GM21576 (cell line): ENCODE data around the gene PRAC1.

Experiments used
- ATAC-seq: cut with Tn5 transposase; IDR thresholded peaks from one replicate; pipeline ENCODE4 v1.9.1; 2021; ENCODE audit warnings: mild to moderate bottlenecking, moderate library complexity; ENCODE audit not compliant: unreplicated experiment

The PRAC1 gene

DNA sequence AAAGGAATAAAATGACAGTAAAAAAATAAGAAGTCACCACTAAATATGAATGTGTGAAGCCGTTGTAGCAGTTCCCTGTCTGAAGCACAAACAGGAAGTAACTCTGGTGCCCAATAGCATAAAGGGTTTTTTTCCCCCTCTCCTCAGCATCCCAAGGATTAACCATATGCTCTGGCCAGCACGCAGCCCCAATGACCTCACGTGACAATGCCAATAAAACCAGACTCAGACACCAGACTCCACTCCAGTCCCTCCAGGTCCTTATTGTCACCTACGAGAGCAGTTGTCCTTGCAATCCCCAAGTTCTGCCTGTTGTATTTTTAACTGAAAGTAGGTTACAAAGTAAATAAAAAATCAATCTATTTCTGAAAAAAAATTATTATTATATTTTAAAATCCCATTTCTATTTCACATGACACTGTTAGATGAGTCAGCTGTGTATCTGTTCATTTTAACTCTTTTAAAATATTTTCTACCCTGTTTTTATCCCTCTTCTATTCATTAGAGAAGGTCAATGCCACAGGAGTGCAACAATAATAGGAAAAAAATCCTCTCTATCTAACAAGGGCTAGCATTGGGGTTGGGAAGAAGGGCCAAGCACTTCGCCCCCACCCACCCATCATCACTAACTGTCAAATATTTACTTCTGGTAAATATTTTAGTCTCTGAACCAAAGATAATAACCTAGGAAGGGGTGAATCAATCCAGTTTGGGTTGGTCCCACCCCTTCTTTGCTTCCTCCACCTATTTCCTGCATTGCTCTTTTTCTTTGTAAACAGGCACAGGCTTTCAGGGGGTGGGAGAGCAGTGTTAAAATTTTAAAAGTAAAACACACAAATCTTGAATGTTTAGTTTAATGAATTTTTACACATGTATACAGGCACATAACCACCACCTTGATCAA is 6.6 kb downstream of the PRAC1 start:
- ATAC-seq = no peak

DNA sequence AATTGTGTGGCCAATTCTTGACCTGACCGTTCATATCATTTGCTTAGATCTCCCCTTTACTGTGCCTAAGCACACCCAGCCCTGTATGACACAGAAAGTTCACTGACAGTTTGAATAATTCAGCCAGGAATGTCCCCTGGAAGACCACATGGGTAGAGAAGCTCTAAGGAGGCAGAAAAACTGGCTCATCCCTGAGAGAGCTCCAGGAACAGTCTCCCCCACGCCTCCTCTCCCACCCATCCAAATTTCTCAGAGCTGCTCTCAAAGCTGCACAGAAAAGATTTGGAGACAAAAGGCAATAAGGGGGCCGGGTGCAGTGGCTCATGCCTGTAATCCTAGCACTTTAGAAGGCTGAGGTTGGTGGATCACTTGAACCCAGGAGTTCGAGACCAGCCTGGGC is 11.2 kb downstream of the PRAC1 start:
- ATAC-seq = no peak

DNA sequence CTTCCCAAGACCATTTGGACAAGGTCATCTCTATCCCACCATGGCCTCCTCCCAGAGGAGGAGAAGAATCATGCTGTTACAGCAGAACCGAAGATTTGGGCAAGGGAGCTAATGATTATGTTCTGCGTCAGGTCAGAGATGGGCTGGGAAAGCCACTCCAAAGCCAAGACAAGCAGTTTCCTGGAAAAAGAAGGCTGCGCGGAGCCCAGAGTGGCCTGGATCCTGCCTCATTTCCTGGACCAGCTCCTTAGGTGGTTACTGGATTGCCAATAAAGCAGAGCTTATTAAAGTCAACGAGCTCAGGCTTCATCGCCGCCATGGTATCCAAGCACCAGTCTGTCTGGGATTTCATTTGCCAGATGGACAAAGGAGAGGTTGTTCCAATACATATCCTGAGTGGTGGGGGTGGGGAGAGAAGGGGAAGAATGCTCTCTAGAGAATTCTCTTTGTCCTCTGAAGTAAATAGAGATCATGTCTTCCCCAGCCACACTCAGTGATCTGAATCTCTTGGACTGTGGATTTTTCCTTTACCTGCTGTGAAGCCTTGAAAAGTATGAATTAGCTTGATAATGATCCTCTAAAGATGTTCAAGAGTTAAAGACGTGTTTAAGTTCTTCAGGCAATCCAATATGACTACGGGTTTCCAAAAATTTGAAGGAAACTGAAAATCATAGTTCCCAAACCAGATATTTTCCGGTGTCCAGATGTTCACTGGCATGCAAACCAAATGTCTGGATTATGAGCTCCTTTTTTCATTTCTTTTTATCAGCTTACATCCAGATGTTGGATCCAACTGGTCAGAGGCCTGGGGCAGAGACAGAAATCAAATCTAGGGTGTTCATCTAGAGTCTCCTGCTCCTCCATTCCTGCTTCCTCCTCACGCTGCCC is 17.7 kb downstream of the PRAC1 start:
- ATAC-seq = no peak

DNA sequence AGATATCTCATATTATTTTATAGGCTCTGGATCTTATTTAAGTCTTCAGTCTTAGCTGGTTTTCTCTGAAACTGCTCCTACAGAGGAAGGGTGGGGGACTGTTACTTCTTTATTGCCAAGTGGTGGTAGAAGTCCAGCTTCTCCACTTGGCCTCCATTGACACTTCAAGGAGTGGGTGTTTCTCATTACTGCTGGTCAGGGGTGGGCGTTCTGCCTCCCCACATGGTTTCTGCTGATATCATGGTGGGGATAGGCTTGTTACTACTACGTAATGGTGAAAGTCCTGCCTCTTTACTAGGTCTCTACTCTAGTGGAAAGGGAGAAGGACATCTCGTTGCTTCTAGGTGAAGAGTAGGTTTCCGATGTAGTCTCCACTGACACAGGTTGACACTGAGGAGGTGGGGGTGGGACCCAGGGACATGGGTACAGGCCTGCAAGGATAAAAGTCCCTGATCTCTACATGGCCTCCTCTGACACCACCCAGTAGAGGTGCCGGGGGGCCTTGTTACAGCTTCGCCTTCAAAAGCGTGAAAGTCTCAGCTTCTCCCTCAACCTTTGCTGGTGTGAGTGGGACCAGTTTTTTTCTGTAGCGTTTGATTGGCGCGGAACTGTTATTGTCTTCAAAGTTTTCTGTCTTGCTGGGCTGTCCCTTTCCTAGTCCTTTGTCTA is 20.3 kb downstream of the PRAC1 start:
- no peak for ATAC-seq

DNA sequence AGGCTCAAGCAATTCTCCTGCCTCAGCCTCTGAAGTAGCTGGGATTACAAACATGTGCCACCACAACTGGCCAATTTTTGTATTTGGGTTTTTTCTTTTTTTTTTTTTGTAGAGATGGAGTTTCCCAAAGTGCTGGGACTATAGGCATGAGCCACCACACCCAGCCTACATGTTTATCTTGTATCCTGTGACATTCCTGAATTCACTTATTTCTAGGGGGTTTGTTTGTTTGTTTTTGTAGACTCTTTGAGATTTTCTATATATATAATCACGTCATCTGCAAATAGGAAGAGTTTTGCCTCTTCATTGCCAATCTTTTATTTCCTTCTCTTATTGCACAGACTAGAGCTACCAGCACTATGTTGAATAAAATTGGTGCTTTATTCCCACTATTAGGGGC is 29.1 kb downstream of the PRAC1 start:
- ATAC-seq = no peak

DNA sequence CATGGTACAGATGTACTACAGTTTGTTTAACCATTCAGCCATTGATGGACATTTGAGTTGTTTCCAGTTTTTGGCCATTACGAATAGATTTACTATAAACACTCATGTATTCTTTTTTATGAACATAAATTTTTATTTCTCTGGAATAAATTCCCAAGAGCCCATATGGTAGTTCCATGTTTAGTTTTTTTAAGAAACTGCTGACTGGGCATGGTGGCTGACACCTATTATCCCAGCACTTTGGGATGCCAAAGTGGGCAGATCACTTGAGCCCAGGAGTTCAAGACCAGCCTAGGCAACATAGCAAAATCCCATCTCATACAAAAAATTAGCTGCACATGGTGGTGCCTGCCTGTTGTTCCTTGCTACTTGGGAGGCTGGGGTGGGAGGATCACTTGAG is 30.3 kb downstream of the PRAC1 start:
- no peak for ATAC-seq

DNA sequence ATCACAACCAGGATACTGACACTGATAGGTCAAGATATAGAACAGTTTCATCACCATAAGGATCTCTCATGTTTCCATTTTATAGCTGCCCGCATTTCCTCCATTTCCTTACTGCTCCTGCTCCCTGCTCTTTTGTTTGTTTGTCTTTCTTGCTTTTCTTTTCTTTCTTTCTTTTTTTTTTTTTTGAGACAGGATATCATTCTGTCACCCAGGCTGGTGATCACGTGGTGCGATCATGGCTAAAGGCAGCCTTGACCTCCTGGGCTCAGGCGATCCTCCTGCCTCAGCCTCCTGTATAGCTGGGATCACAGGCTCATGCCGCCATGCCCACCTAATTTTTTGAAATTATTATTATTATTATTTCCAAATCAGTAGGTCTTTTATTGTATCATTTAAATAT is 31.7 kb downstream of the PRAC1 start:
- ATAC-seq = no peak

DNA sequence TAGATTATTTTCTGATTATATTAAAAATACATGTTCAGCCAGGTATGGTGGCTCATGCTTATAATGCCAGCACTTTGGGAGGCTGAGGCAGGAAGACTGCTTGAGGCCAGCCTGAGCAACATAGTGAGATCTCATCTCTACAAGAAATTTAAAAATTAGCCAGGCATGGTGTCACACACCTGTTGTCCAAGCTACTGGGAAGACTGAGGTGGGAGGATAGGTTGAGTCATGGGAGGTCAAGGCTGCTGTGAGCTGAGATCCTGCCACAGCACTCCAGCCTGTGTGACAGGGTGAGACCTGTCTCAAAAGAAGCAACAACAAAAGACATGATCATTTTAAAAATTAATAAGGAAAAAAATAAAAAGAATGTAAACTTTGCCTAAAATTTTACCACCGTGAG is 40.7 kb downstream of the PRAC1 start:
- no peak for ATAC-seq

DNA sequence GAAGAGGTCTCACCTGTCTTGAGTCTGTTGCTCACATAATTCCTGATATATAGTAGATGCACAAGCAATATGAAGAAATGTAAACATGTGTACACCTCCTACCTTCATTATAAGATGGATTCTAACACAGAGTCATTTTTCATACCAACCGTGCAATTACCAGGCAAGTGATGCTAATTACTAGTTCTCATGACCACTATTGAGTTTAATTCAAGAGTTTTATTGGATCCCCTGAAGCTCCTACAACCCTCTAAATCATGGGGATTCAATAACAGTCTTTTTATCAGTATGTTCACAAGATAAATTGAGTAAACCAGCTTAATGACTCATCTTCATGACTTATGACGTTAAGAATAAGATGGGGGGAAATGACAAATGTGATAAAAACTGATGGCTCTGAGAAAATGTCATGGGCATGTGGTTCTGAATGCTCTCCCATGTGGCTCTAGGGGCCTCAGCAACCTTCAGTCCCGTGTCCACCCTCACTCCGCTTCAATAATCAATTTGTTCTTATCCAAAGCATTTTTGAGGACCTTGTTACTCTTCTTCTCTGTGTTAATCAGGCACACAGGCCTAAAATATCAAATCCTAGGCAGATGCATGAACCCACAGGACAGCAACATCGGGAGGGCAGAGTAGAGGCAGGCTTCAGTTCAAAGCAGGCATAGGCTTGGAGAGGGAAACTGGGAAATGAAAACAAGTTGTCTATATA is 42.8 kb downstream of the PRAC1 start:
- no peak for ATAC-seq

DNA sequence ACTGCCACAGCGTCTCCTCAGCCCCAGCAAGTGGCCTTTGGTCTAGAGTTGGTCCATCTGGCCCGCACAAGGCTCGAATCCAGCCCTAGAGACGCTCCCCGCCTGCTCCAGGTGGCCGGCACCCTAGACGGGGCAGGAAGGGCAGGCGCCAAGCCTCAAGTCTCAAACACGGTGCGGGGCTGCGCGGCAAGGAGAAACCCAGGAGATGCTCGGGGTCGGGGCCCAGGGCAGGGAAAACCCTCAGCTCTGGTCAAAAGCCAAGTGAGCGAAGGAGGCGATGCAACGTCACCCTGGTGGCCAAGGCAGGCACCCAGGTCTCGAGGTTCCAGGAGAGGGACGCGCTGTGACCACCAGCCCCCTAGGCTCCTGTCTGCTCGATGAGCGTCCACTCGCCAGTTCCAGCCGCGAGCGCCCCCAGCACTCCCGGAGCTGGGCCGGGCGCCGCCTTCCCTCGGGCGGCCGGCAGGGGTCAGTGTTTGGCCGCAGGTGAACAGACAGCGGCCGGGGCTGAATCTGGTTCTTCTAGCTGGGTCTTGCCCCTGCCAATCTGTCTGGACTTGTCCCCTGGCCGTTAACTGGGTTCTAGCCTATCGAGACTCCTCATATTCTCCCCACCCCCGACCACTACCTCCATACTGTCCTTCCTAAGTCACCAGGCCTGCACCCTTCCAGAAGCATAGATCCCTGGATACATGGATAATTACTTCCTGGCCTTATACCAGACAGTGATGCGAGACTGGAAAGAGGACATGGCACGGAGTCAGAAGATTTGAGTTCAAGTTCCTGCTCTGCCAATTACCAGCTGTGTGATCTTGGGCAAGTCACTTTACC is 44.0 kb downstream of the PRAC1 start:
- no peak for ATAC-seq

DNA sequence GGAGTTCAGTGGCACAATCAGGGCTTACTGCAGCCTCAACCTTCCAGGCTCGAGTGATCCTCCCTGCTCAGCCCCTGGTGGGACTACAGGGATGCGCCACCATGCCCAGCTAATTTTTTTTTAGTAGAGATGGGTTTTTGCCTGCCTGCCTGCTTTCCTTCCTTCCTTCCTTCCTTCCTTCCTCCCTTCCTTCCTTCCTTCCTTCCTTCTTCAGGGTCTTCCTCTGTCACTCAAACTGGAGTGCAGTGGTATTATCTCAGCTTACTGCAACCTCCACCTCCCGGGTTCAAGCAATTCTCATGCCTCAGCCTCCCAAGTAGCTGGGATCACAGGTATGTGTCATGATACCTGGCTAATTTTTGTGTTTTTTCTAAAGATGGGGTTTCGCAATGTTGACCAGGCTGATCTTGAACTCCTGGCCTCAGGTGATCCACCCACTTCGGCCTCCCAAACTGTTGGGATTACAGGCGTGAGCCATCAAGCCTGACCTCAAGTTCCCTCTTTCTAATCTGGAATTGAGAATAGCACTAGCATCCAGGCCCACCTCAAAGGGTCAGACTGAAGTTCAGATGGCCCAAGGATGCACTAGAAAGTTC is 45.3 kb downstream of the PRAC1 start:
- ATAC-seq = no peak

DNA sequence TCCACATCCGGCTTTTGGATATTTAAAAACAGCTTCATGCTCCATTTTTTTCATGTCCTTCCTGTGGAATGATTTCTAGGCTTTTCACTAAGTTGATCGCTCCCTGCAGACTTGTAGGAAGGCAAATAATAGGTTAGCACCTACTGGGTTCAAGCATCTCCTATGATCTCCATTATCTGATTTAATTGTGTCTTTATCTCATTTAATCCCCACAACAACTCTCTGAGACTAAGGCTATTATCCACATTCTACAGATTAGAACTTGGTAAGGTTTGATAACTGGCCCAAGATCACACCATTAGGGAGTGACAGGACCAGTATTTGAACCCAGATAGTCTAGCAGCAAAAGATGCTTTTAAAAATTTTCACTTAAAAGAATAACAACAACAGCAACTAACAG is 50.0 kb downstream of the PRAC1 start:
- no peak for ATAC-seq
